Thyroid gland (tissue), 4 donors: ENCODE data around the gene PPHLN1.

Source experiments
- CTCF ChIP-seq, 6 experiments: fragments of 200-600 bp in 3 of 6; fragments of 450-650 bp in 3 of 6; sonication (generic) in 3 of 6; IDR thresholded peaks; one replicate each; pipeline ENCODE4 v1.5.1; 2016 to 2019; ENCODE audit warnings: antibody characterized with exemption in 6 of 6, mild to moderate bottlenecking in 2 of 6, inconsistent platforms in 1 of 6, moderate library complexity in 1 of 6
- POLR2A ChIP-seq, 2 donors: fragments of 450-650 bp; IDR thresholded peaks; one replicate each; pipeline ENCODE4 v1.6.1; 2017; ENCODE audit warnings: antibody characterized with exemption in 2 of 2, mild to moderate bottlenecking in 2 of 2, moderate library complexity in 1 of 2

- TF ChIP-seq CTCF (IDR thresholded peaks at IDR 0.05) (no peak), POLR2A (IDR thresholded peaks at IDR 0.05) (no peak)
Observed at GRCh38 chr12:42475106-42475505, 149.1 kb downstream of the PPHLN1 start.
